T-helper 9 cell (primary cell): ENCODE results near the gene CCDC69.

ENCODE experiments used
- DNase-seq: peaks from one replicate; pipeline ENCODE4 v3.0.0-alpha.2; 2020

CCDC69 gene

GRCh38 chr5:151138114-151138513, 85.8 kb downstream of the CCDC69 start:
- no peak for DNase-seq

GRCh38 chr5:151137067-151137825, 86.6 kb downstream of the CCDC69 start:
- no peak for DNase-seq

- no peak for DNase-seq
Observed at GRCh38 chr5:151134228-151134627, 89.7 kb downstream of the CCDC69 start.

GRCh38 chr5:151132963-151133362, 90.9 kb downstream of the CCDC69 start:
- DNase-seq, result no peak
